B cell (primary cell): Measurements from ENCODE around the gene DGKB. TPM values are rescaled to one million over a fixed set of nuclear protein-coding genes. Genes with fewer than 3 reads are reported as not detected.

ENCODE experiments used
- ATAC-seq: fragments of 200-7000 bp; cut with Tn5 transposase; one replicate; pipeline ENCODE4 v1.10.0; 2021; ENCODE audit warnings: low read depth, mild to moderate bottlenecking, moderate number of reproducible peaks, moderate library complexity
- CTCF ChIA-PET: fragments of 350-600 bp; sonication (Branson Sonifier 250); formaldehyde crosslinking; loops from one replicate; lab custom pipeline; 2021; ENCODE audit warnings: antibody characterized with exemption, inconsistent platforms; lab: Charles Lee
- POLR2A ChIA-PET: fragments of 350-600 bp; sonication (Branson Sonifier 250); formaldehyde crosslinking; loops from one replicate; lab custom pipeline; 2021; ENCODE audit warnings: antibody characterized with exemption; lab: Charles Lee
- DNase-seq: peaks from one replicate; pipeline ENCODE4 v3.0.0; 2013
- H2AFZ ChIP-seq: 2 replicates; pipeline ENCODE4 v1.6.1; 2012; ENCODE audit warnings: mild to moderate bottlenecking, low read depth, low read length; ENCODE audit not compliant: insufficient read depth, poor library complexity, severe bottlenecking
- H3K27ac ChIP-seq, 2 donors: 1 replicate in 1 of 2; 2 replicates in 1 of 2; pipeline ENCODE4 v1.5.1; 2012 to 2013; ENCODE audit warnings: low read length in 2 of 2, mild to moderate bottlenecking in 2 of 2, moderate library complexity in 1 of 2
- H3K27me3 ChIP-seq, 4 experiments: fragments of 200-600 bp in 1 of 4; sonication (generic) in 1 of 4; replicated peaks in 1 of 4; 1 replicate in 2 of 4; 2 replicates in 2 of 4; pipeline versions ENCODE4 v1.6.1 to v1.7.0; 2013 to 2016; ENCODE audit warnings: low read length in 3 of 4, mild to moderate bottlenecking in 2 of 4, mixed read lengths in 1 of 4, moderate library complexity in 1 of 4; ENCODE audit not compliant: insufficient read depth in 4 of 4, control insufficient read depth in 3 of 4; ENCODE audit errors: control extremely low read depth in 1 of 4
- H3K36me3 ChIP-seq, 2 experiments: replicated peaks in 1 of 2; 1 replicate in 1 of 2; 2 replicates in 1 of 2; pipeline versions ENCODE4 v1.6.1 to v1.7.1; 2013; ENCODE audit warnings: low read length in 1 of 2; ENCODE audit not compliant: insufficient read depth in 2 of 2, control insufficient read depth in 1 of 2; ENCODE audit errors: control extremely low read depth in 1 of 2, extremely low read depth in 1 of 2
- H3K4me1 ChIP-seq, 2 donors: fragments of 200-600 bp in 1 of 2; sonication (generic) in 1 of 2; 1 replicate in 1 of 2; 2 replicates in 1 of 2; pipeline versions ENCODE4 v1.5.1 to v1.6.1; 2013 to 2017; ENCODE audit warnings: low read length in 2 of 2; ENCODE audit not compliant: control insufficient read depth in 2 of 2, insufficient read depth in 2 of 2
- H3K4me2 ChIP-seq: replicated peaks from 2 replicates; pipeline ENCODE3; 2012; ENCODE audit warnings: mild to moderate bottlenecking, low read depth, low read length; ENCODE audit not compliant: poor library complexity, severe bottlenecking
- H3K4me3 ChIP-seq, 5 experiments: fragments of 200-600 bp in 1 of 5; sonication (generic) in 1 of 5; 1 replicate in 3 of 5; 2 replicates in 2 of 5; pipeline versions ENCODE4 v1.5.1 to v1.7.0; 2011 to 2016; ENCODE audit warnings: low read length in 4 of 5, mild to moderate bottlenecking in 4 of 5, low read depth in 2 of 5, control low read depth in 1 of 5, moderate library complexity in 1 of 5; ENCODE audit not compliant: insufficient read depth in 1 of 5; ENCODE audit errors: control extremely low read depth in 1 of 5, extremely low read depth in 1 of 5
- H3K79me2 ChIP-seq: fragments of 200-600 bp; sonication (generic); one replicate; pipeline ENCODE4 v1.6.0; 2016; ENCODE audit warnings: low read length; ENCODE audit not compliant: control insufficient read depth, insufficient read depth
- H3K9ac ChIP-seq: fragments of 200-600 bp; sonication (generic); 2 replicates; pipeline ENCODE4 v1.6.1; 2017; ENCODE audit warnings: mild to moderate bottlenecking, low read length, moderate library complexity
- H3K9me3 ChIP-seq, 3 donors: one replicate each; pipeline versions ENCODE4 v1.6.1 to v1.7.1; 2013; ENCODE audit warnings: low read length in 2 of 3; ENCODE audit not compliant: control insufficient read depth in 2 of 3, insufficient read depth in 1 of 3; ENCODE audit errors: control extremely low read depth in 1 of 3
- H4K20me1 ChIP-seq: 2 replicates; pipeline ENCODE4 v1.6.0; 2012; ENCODE audit warnings: mild to moderate bottlenecking, low read length; ENCODE audit not compliant: insufficient read depth, control insufficient read depth, poor library complexity, severe bottlenecking
- H3K27ac Mint-ChIP-seq: one replicate; pipeline ENCODE4 v1.8.0; 2021; ENCODE audit warnings: mixed read lengths
- H3K27me3 Mint-ChIP-seq: one replicate; pipeline ENCODE4 v1.8.0; 2021; ENCODE audit warnings: mixed read lengths
- H3K4me1 Mint-ChIP-seq: one replicate; pipeline ENCODE4 v1.8.0; 2021; ENCODE audit warnings: mixed read lengths
- H3K4me3 Mint-ChIP-seq: one replicate; pipeline ENCODE4 v1.8.0; 2021; ENCODE audit warnings: mixed read lengths
- H3K9me3 Mint-ChIP-seq: one replicate; pipeline ENCODE4 v1.8.0; 2022; ENCODE audit warnings: mixed read lengths; ENCODE audit not compliant: insufficient read depth
- EZH2 ChIP-seq: IDR thresholded peaks from 2 replicates; pipeline ENCODE4 v1.6.1; 2012; ENCODE audit warnings: borderline replicate concordance, low read depth, mild to moderate bottlenecking, moderate library complexity, low read length; ENCODE audit not compliant: insufficient read depth, poor library complexity, severe bottlenecking
- WGBS: methylation state at CpG from one replicate; pipeline ENCODE4 v1.1.5; 2013; ENCODE audit warnings: missing lambda C conversion rate; ENCODE audit not compliant: insufficient coverage; 5-methylcytosine and 5-hydroxymethylcytosine counted together
- intact Hi-C: fragments of 100-400 bp; cut with micrococcal nuclease; formaldehyde crosslinking; loops from one replicate; pipeline ENCODE4 v1.10.0; 2022
- polyA plus RNA-seq: library from polyadenylated mRNA; depleted of rRNA; stranded (reverse); fragments of >200 nt; gene quantifications from 2 replicates; pipeline ENCODE4 v1.2.3, GENCODE V29; 2012
- total RNA-seq, 2 donors: library from RNA; stranded (reverse); fragments of 120-200 nt in 1 of 2; gene quantifications; 1 replicate in 1 of 2; 2 replicates in 1 of 2; pipeline versions ENCODE4 v1.2.3 to v1.2.4, GENCODE V29; 2013 to 2022
- TF ChIP-seq, protein P1 (sequence below): fragments of 200-600 bp; IDR thresholded peaks from one replicate; pipeline ENCODE4 v1.8.0; 2022; ENCODE audit warnings: antibody characterized with exemption, mild to moderate bottlenecking

DGKB gene
- total and polyA plus RNA-seq, 2 donors (not counting 1 experiment from before 2014, with no cell fraction given): not detected

DNA sequence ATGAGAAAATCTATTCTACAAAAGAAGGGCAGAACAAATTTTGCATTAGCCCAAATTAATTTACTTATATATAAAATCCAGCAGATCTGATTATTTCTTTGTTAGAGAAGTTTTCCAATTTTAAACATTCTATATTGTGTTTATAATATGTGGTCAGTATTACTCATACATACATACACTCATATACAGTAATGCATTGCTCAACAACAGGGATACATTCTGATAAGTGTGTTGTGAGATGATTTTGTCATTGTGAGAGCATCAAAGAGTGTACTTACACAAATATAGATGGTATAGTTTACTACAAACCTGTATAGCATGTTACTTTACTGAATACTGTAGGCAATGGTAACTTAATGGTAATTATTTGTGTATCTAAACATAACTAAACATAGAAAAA lies 673.5 kb downstream of the DGKB start:
- CTCF ChIA-PET: no interaction called here
- H3K9me3 ChIP-seq: no peaks in the 10 kb centered on the region
- no peaks in the 10 kb centered on the region for H3K27me3 Mint-ChIP-seq
- ATAC-seq (no peak), DNase-seq (no peak)
- no peaks in the 10 kb centered on the region for H3K36me3 ChIP-seq
- H4K20me1 ChIP-seq: no peaks in the 10 kb centered on the region
- H3K4me3 ChIP-seq: no peak overlapping the region
- peaks cover 2% of the 10 kb centered on the region for H3K9me3 Mint-ChIP-seq
- H3K4me2 ChIP-seq: no peak overlapping the region
- no peaks in the 10 kb centered on the region for H3K4me1 ChIP-seq
- no peak overlapping the region for H3K4me3 Mint-ChIP-seq
- no peaks in the 10 kb centered on the region for H3K4me1 Mint-ChIP-seq
- TF ChIP-seq, protein P1, sequence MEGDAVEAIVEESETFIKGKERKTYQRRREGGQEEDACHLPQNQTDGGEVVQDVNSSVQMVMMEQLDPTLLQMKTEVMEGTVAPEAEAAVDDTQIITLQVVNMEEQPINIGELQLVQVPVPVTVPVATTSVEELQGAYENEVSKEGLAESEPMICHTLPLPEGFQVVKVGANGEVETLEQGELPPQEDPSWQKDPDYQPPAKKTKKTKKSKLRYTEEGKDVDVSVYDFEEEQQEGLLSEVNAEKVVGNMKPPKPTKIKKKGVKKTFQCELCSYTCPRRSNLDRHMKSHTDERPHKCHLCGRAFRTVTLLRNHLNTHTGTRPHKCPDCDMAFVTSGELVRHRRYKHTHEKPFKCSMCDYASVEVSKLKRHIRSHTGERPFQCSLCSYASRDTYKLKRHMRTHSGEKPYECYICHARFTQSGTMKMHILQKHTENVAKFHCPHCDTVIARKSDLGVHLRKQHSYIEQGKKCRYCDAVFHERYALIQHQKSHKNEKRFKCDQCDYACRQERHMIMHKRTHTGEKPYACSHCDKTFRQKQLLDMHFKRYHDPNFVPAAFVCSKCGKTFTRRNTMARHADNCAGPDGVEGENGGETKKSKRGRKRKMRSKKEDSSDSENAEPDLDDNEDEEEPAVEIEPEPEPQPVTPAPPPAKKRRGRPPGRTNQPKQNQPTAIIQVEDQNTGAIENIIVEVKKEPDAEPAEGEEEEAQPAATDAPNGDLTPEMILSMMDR: no peak
- no peak for TF ChIP-seq EZH2
- no peak overlapping the region for H3K27ac ChIP-seq
- intact Hi-C loops: no loop called here
- H3K9ac ChIP-seq: no peak overlapping the region
- no peaks in the 10 kb centered on the region for H3K27me3 ChIP-seq
- POLR2A ChIA-PET: no interaction called here
- H2AFZ ChIP-seq: no peak overlapping the region
- no peak overlapping the region for H3K27ac Mint-ChIP-seq
- H3K79me2 ChIP-seq: no peaks in the 10 kb centered on the region

DNA sequence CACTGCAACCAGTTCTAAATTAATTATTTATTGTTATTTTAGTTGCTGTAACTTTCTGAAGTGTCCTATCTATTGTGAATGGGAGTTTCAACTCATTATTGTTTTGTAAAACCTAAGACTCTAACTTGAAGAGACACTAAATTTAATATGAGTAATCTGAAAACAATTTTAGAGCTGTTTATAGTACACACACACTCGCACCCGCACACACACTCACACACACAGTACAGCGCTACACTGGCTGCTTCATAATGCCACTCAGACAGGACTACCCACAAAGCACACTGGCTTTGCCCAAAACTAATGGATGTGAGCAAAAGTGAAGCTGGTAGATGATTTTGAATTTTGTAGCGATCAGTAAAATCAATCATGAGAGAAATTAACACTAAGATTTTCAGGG lies 674.2 kb downstream of the DGKB start:
- ChIA-PET POLR2A (no interaction called here), CTCF (no interaction called here)
- no peak overlapping the region for H3K4me2 ChIP-seq
- Mint-ChIP-seq H3K9me3 (peaks cover 2% of the 10 kb centered on the region), H3K4me1 (no peaks in the 10 kb centered on the region), H3K27me3 (no peaks in the 10 kb centered on the region), H3K4me3 (no peak overlapping the region), H3K27ac (no peak overlapping the region)
- H3K9ac ChIP-seq: no peak overlapping the region
- H3K79me2 ChIP-seq: no peaks in the 10 kb centered on the region
- H3K4me1 ChIP-seq: no peaks in the 10 kb centered on the region
- H3K36me3 ChIP-seq: no peaks in the 10 kb centered on the region
- WGBS: no CpG with 5 or more reads among the region's 4 CpGs
- intact Hi-C loops: no loop called here
- DNase-seq: no peak
- H3K27ac ChIP-seq: no peak overlapping the region
- no peaks in the 10 kb centered on the region for H3K27me3 ChIP-seq
- H3K4me3 ChIP-seq: no peak overlapping the region
- H4K20me1 ChIP-seq: no peaks in the 10 kb centered on the region
- H3K9me3 ChIP-seq: no peaks in the 10 kb centered on the region
- no peak for TF ChIP-seq EZH2
- TF ChIP-seq, protein P1: no peak
- H2AFZ ChIP-seq: no peak overlapping the region
- ATAC-seq: no peak
